Measurements from ENCODE around the gene EXOC3. TPM values are rescaled to one million over a fixed set of nuclear protein-coding genes. Genes with fewer than 3 reads are reported as not detected.
A peak's percentile ranks its signal among the peaks of the same experiment; 100 is the strongest.

Gene EXOC3
- total and polyA plus RNA-seq, 2 of the 4 experiments (the other 2 are of a cell fraction): 35.1 to 47.5 TPM

DNA sequence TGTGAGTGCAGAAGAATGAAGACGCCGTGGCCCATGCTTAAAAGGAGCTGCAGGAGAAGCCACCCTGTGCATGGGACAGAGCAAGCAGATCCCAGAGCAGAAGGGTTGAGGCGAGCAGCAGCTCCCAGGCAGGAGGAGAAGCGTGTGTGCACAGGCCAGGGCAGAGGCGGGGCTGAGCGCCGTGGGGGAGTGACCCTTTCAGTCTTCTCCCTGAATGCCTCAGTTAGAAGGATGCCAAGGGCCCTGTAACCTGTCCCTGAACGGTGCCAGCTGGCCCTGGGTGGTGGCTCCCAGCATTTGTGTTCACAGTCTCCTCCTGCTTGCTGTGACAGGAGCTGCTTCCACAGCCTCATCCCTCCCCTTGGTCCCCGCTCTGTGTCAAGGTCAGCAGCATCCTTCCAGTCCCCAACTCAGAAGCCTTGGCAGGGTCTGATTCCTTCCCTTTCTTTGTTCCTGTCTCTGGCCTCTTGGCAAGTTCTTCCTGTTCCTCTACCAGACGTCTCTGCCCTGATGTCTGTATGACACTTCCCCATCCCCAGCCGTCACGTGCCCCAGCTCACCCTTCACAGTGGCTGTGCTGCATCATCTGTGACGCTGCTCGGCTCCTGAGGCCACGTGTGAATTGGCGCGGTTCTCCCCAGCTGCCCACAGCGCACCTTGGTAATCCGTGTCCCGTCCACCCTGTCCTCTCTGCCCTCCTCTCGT lies 5.2 kb downstream of the EXOC3 start:
- no peak for ATAC-seq (ENCODE audit: low read depth)
- in situ Hi-C loops (cut with MboI; ENCODE audit: low sequenced_read_pairs): no loop called here
- H2BK120ac ChIP-seq (ENCODE audit: low read depth, low read length): no peak overlapping the region

More for the DNA sequence above, 5.2 kb downstream of the EXOC3 start:
- intact Hi-C loops (cut with micrococcal nuclease): no loop called here
- no peak overlapping the region for H3K27ac ChIP-seq (ENCODE audit: insufficient read depth, low read length)
- H4K91ac ChIP-seq (ENCODE audit: insufficient read depth, low read depth, low read length): no peak overlapping the region
- H3K79me1 ChIP-seq (ENCODE audit: low read depth in 1 of 2, low read length in 2 of 2): peaks cover 45 to 74% of the 10 kb centered on the region in 2 experiments
- no peak overlapping the region for H3K9ac ChIP-seq (ENCODE audit: low read depth, low read length)
- 97% methylated on average over 16 of the region's 21 CpGs; no CpG with 5 or more reads in 1 of the 2 experiments for WGBS, 2 experiments (ENCODE audit: extremely low coverage in 2 of 2, insufficient read length in 1 of 2)
- no peak overlapping the region for H2BK5ac ChIP-seq (ENCODE audit: low read depth, low read length, poor library complexity, severe bottlenecking)
- H3K18ac ChIP-seq (ENCODE audit: low read depth, low read length): no peak overlapping the region
- dilution Hi-C loops (cut with HindIII; ENCODE audit: low sequenced_read_pairs, unreplicated experiment): no loop called here
- BruUV-seq (replicated peaks): no TSS peak
- DNase-seq: no peak
- H3K56ac ChIP-seq (ENCODE audit: extremely low read depth, insufficient read depth, low read length): no peak overlapping the region
- POLR2A ChIA-PET (ENCODE audit: unreplicated experiment): no interaction called here
- no peak overlapping the region for H2AK5ac ChIP-seq (ENCODE audit: low read depth, low read length)
- no peak overlapping the region for H2BK15ac ChIP-seq (ENCODE audit: low read depth, low read length)
- no peak for TF ChIP-seq RFX5 (IDR thresholded peaks at IDR 0.05; ENCODE audit: low read depth, low read length)
- no peak for TF ChIP-seq CTCF (conservative IDR thresholded peaks at IDR 0.05; ENCODE audit: low read depth, low read length)
- TF ChIP-seq RAD21 (IDR thresholded peaks at IDR 0.05; ENCODE audit: low read length): no peak
- no peak for TF ChIP-seq CHD1 (IDR thresholded peaks at IDR 0.05; ENCODE audit: low read depth, low read length)
- peaks cover 5% of the 10 kb centered on the region; the same call in 1 of the 2 replicates for H3K9me1 ChIP-seq (ENCODE audit: insufficient read depth, low read length)
- H3K4me3 ChIP-seq (ENCODE audit: insufficient read depth, low read depth, low read length): no peak overlapping the region
- peaks cover 7% of the 10 kb centered on the region for H3K9me3 ChIP-seq (ENCODE audit: control insufficient read depth, insufficient read depth, low read length)
- no peak overlapping the region for H4K5ac ChIP-seq (ENCODE audit: low read depth, low read length)
- H3K36me3 ChIP-seq (ENCODE audit: control insufficient read depth, insufficient read depth, low read length): peaks cover 48% of the 10 kb centered on the region
- H3K4me2 ChIP-seq (ENCODE audit: low read depth, low read length): no peak overlapping the region
- H2AFZ ChIP-seq (replicated peaks; ENCODE audit: low read length, poor library complexity): peak overlapping the region; percentile 49
- peaks cover 19% of the 10 kb centered on the region for H4K20me1 ChIP-seq (ENCODE audit: insufficient read depth, low read length)
- H4K8ac ChIP-seq (ENCODE audit: low read depth in 2 of 2, low read length in 2 of 2): no peak overlapping the region
- H2AK9ac ChIP-seq (replicated peaks; ENCODE audit: low read depth, low read length, poor library complexity): peak overlapping the region; percentile 70
- H3K23ac ChIP-seq (ENCODE audit: low read depth, low read length): no peak overlapping the region
- no peaks in the 10 kb centered on the region for H3K27me3 ChIP-seq (ENCODE audit: control insufficient read depth, insufficient read depth, low read length)
- no peak overlapping the region for H2BK20ac ChIP-seq (ENCODE audit: low read depth, low read length)
- H3K14ac ChIP-seq (replicated peaks; ENCODE audit: low read depth, low read length): no peak overlapping the region
- H3K4me1 ChIP-seq (ENCODE audit: control insufficient read depth, insufficient read depth, low read length): peaks cover 7% of the 10 kb centered on the region; the same call in 1 of the 2 replicates
- CTCF ChIA-PET: no interaction called here
- H3K4ac ChIP-seq (ENCODE audit: low read depth, low read length): no peak overlapping the region
